Astrocyte of the cerebellum (primary cell): Measurements from ENCODE around the gene FGF11.

Experiments
- DNase-seq: peaks from one replicate; pipeline ENCODE4 v3.0.0-alpha.2; 2011; ENCODE audit warnings: low read depth
- H3K4me3 ChIP-seq: 2 replicates; pipeline ENCODE4 v1.5.1; 2011; ENCODE audit warnings: mild to moderate bottlenecking, low read depth, low read length, moderate library complexity
- CTCF ChIP-seq: IDR thresholded peaks from 2 replicates; pipeline ENCODE4 v1.5.1; 2012; ENCODE audit warnings: low read length, low read depth, moderate library complexity, mild to moderate bottlenecking; ENCODE audit errors: missing control alignments
- in situ Hi-C: cut with HindIII; loops from 2 replicates; pipeline ENCODE4 v1.10.0; 2017; ENCODE audit warnings: low sequenced_read_pairs

The FGF11 gene

GRCh38 chr17:7404737-7405349, 34.5 kb upstream of the FGF11 start:
- in situ Hi-C loops, result no loop called here
- H3K4me3 ChIP-seq, result peak overlapping the region; percentile 72
- TF ChIP-seq CTCF, result no peak
- no peak for DNase-seq

GRCh38 chr17:7405350-7406234, 33.7 kb upstream of the FGF11 start:
- in situ Hi-C loops, result no loop called here
- no peak for TF ChIP-seq CTCF
- peak overlapping the region; percentile 72 for H3K4me3 ChIP-seq
- DNase-seq, result no peak

GRCh38 chr17:7406235-7406825, 33.0 kb upstream of the FGF11 start:
- in situ Hi-C loops, result no loop called here
- DNase-seq, result no peak
- peak overlapping the region; percentile 72 for H3K4me3 ChIP-seq
- no peak for TF ChIP-seq CTCF

GRCh38 chr17:7407082-7407481, 32.2 kb upstream of the FGF11 start:
- H3K4me3 ChIP-seq, result no peak overlapping the region
- DNase-seq, result no peak
- in situ Hi-C loops, result no loop called here
- TF ChIP-seq CTCF, result no peak

GRCh38 chr17:7407485-7408251, 31.6 kb upstream of the FGF11 start, which contains the start of gene NLGN2:
TSS of gene NLGN2 (plus strand) at chr17:7407845. CDS start at chr17:7408256, 411 bp downstream.
- H3K4me3 ChIP-seq, result no peak within 1 kb of the TSS
- DNase-seq, result no peak
- TF ChIP-seq CTCF, result no peak
- in situ Hi-C loops, result no loop called here

- no peak overlapping the region for H3K4me3 ChIP-seq
- in situ Hi-C loops, result no loop called here
- DNase-seq, result no peak
- no peak for TF ChIP-seq CTCF
These were observed 31.0 kb upstream of the FGF11 start for GRCh38 chr17:7408252-7408727.
